Stimulated activated naive B cell treated with anti-CD40 and anti-IgM and Interleukin-4, amounts not matched to agents 10 μg/mL and 1 μg/mL and 100 μg/mL, for 72 hours (primary cell): ENCODE measurements around the gene IRX2.

Experiments used
- ATAC-seq, 2 donors: fragments of 150-1000 bp; cut with Tn5 transposase; replicated peaks; 2 replicates each; pipeline ENCODE4 v1.10.0; 2021; ENCODE audit warnings: moderate library complexity in 1 of 2
- DNase-seq: peaks from one replicate; pipeline ENCODE4 v3.0.0; 2021
- H3K27ac Mint-ChIP-seq: one replicate; pipeline ENCODE4 v1.8.0; 2022; ENCODE audit warnings: mild to moderate bottlenecking, mixed read lengths
- H3K27me3 Mint-ChIP-seq, 2 donors: one replicate each; pipeline ENCODE4 v1.8.0; 2022; ENCODE audit warnings: mixed read lengths in 2 of 2
- H3K36me3 Mint-ChIP-seq, 2 donors: one replicate each; pipeline ENCODE4 v1.8.0; 2022; ENCODE audit warnings: mixed read lengths in 2 of 2, mild to moderate bottlenecking in 1 of 2
- H3K4me1 Mint-ChIP-seq, 2 donors: one replicate each; pipeline ENCODE4 v1.8.0; 2022; ENCODE audit warnings: mixed read lengths in 2 of 2, mild to moderate bottlenecking in 1 of 2
- H3K4me3 Mint-ChIP-seq, 2 donors: one replicate each; pipeline ENCODE4 v1.8.0; 2022; ENCODE audit warnings: mild to moderate bottlenecking in 2 of 2, mixed read lengths in 2 of 2, moderate library complexity in 1 of 2
- H3K9me3 Mint-ChIP-seq, 2 donors: one replicate each; pipeline ENCODE4 v1.8.0; 2022; ENCODE audit warnings: mixed read lengths in 2 of 2, mild to moderate bottlenecking in 1 of 2

IRX2 gene

GRCh38 chr5:2751592-2752021 is at the start of gene IRX2:
IRX2 (minus strand) TSS chr5:2751677; CDS start chr5:2751413, 264 bp downstream.
- Mint-ChIP-seq H3K9me3 (peaks cover 0 to 6% of the 10 kb centered on the region in 2 donors), H3K27ac (peak within 1 kb of the TSS; percentile 93), H3K4me3 (peak within 1 kb of the TSS; percentile 57 to 62), H3K27me3 (peaks cover 47 to 67% of the 10 kb centered on the region in 2 donors), H3K4me1 (peaks cover 6 to 28% of the 10 kb centered on the region in 2 donors), H3K36me3 (peaks cover 3 to 18% of the 10 kb centered on the region in 2 donors)
- ATAC-seq: no peak
- DNase-seq: no peak

DNA sequence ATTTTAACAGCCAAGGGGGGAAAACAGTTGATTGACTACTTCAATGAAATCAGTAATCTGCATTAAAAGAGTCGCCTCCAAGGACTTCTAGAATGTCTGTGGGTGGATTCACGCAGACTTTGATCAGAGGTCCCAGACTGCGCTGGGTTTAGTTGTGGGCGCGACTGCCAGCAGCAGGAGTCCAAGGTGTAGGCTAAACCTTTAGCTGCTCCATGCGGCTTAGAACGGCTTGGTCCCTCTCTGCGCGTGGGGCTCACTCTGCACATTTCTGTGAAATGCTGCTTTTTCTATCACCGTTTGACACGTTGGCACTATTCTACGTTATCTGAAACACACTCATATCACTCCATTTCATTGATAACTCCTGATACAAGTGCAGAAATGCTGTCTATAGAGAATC is 48.6 kb upstream of the IRX2 start:
- ATAC-seq (no peak), DNase-seq (no peak)
- no peaks in the 10 kb centered on the region for H3K27me3 Mint-ChIP-seq
- no peaks in the 10 kb centered on the region for H3K9me3 Mint-ChIP-seq
- no peak overlapping the region for H3K27ac Mint-ChIP-seq
- H3K4me1 Mint-ChIP-seq: no peaks in the 10 kb centered on the region
- H3K36me3 Mint-ChIP-seq: no peaks in the 10 kb centered on the region
- no peak overlapping the region for H3K4me3 Mint-ChIP-seq

DNA sequence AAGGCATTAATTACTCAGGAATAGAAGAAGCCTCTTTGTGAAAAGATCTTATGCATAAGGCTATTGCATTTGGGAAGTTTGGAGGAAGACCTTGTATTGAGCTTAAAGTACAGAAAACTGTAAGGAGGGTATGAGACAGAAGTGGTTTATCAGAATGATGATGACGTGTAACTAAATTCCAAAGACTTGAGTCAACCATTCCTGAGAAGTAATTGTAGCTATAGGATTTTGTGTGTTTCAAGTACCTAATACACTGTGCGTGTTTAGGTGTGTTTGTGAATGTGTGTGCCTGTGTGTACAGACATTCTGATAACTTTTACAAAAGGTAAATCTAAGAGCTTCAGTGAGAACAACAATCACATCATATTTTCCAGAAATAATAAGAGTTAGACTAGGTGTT is 46.5 kb upstream of the IRX2 start:
- Mint-ChIP-seq H3K4me3 (no peak overlapping the region), H3K4me1 (no peaks in the 10 kb centered on the region), H3K9me3 (peaks cover 0 to 5% of the 10 kb centered on the region in 2 donors), H3K27me3 (no peaks in the 10 kb centered on the region), H3K36me3 (no peaks in the 10 kb centered on the region), H3K27ac (no peak overlapping the region)
- no peak for ATAC-seq
- DNase-seq: no peak

- H3K4me3 Mint-ChIP-seq: no peak overlapping the region
- H3K27ac Mint-ChIP-seq: no peak overlapping the region
- H3K36me3 Mint-ChIP-seq: no peaks in the 10 kb centered on the region
- H3K4me1 Mint-ChIP-seq: no peaks in the 10 kb centered on the region
- H3K27me3 Mint-ChIP-seq: no peaks in the 10 kb centered on the region
- peaks cover 0 to 6% of the 10 kb centered on the region in 2 donors for H3K9me3 Mint-ChIP-seq
- DNase-seq (no peak), ATAC-seq (no peak)
Measured at GRCh38 chr5:2797160-2797559, 45.7 kb upstream of the IRX2 start.

DNA sequence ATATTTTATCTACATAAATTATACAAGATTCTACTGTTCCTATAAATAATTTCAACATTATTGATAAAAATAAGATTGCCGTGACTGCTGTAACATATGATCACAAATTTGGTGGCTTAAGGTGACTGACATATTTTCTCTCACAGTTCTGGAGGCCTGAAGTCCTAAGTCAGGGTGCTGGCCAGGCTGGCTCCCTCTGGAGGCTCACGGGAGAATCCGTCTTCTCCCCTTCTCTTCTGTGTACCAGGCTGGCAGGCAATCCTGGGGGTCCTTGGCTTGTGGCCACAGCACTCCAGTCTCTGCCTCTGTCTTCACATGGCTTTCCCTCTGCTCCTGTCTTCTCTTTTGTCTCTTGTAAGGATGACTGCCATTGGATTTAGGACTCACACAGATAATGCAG is 31.7 kb upstream of the IRX2 start:
- Mint-ChIP-seq H3K4me1 (no peaks in the 10 kb centered on the region), H3K4me3 (no peak overlapping the region), H3K27me3 (no peaks in the 10 kb centered on the region), H3K9me3 (peaks cover 11 to 12% of the 10 kb centered on the region in 2 donors), H3K27ac (no peak overlapping the region), H3K36me3 (no peaks in the 10 kb centered on the region)
- DNase-seq (no peak), ATAC-seq (no peak)

GRCh38 chr5:2782658-2783057 is 31.2 kb upstream of the IRX2 start:
- no peak overlapping the region for H3K4me3 Mint-ChIP-seq
- no peak for DNase-seq
- no peaks in the 10 kb centered on the region for H3K4me1 Mint-ChIP-seq
- no peaks in the 10 kb centered on the region for H3K27me3 Mint-ChIP-seq
- H3K9me3 Mint-ChIP-seq: peaks cover 9 to 12% of the 10 kb centered on the region in 2 donors
- no peak overlapping the region for H3K27ac Mint-ChIP-seq
- no peak for ATAC-seq
- H3K36me3 Mint-ChIP-seq: no peaks in the 10 kb centered on the region

DNA sequence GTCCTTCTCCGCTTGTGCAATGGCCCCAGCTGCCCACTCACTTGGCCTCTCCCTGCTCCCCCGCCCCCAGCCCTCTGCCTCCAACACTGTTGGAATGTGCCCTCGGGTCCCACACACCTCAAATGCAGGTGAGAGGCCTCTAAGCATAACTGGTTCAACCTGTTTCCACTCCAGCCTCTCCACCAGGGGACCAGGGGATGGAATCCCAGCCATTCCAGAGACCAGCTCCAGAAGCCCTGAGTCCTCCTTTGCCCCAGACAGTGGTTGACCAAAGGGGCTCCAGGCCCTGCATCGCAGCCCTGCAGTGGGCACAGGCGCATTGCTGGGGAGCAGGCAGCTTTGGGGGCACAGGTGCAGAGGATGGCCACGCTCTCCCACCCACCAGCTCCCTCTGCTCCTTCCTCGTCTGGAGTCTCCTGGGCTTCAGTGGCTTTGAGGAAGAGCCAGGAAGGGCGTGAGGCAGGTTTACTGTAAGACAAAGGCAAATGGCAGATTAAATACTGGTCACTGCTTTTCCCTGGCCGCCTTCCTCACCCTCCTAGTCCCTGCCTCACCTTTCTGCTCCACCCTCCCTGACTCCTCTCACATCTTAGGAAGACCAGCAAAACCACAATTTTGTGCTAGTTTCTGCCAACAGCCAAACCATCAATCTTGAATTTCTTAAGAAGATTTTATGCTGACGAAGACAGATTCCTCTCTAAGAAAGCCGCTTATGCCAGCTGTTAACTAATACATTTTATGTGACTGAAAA is 29.1 kb upstream of the IRX2 start:
- no peak for DNase-seq
- H3K27me3 Mint-ChIP-seq: peaks cover 0 to 4% of the 10 kb centered on the region in 2 donors
- H3K36me3 Mint-ChIP-seq: no peaks in the 10 kb centered on the region
- peaks cover 3 to 10% of the 10 kb centered on the region in 2 donors for H3K9me3 Mint-ChIP-seq
- H3K4me3 Mint-ChIP-seq: no peak overlapping the region
- no peak overlapping the region for H3K27ac Mint-ChIP-seq
- no peaks in the 10 kb centered on the region for H3K4me1 Mint-ChIP-seq
- no peak for ATAC-seq

- DNase-seq (no peak), ATAC-seq (no peak)
- peaks cover 0 to 6% of the 10 kb centered on the region in 2 donors for H3K9me3 Mint-ChIP-seq
- no peaks in the 10 kb centered on the region for H3K4me1 Mint-ChIP-seq
- no peak overlapping the region for H3K4me3 Mint-ChIP-seq
- no peak overlapping the region for H3K27ac Mint-ChIP-seq
- H3K36me3 Mint-ChIP-seq: no peaks in the 10 kb centered on the region
- peaks cover 0 to 4% of the 10 kb centered on the region in 2 donors for H3K27me3 Mint-ChIP-seq
Measured at GRCh38 chr5:2779459-2779858, 28.0 kb upstream of the IRX2 start.

DNA sequence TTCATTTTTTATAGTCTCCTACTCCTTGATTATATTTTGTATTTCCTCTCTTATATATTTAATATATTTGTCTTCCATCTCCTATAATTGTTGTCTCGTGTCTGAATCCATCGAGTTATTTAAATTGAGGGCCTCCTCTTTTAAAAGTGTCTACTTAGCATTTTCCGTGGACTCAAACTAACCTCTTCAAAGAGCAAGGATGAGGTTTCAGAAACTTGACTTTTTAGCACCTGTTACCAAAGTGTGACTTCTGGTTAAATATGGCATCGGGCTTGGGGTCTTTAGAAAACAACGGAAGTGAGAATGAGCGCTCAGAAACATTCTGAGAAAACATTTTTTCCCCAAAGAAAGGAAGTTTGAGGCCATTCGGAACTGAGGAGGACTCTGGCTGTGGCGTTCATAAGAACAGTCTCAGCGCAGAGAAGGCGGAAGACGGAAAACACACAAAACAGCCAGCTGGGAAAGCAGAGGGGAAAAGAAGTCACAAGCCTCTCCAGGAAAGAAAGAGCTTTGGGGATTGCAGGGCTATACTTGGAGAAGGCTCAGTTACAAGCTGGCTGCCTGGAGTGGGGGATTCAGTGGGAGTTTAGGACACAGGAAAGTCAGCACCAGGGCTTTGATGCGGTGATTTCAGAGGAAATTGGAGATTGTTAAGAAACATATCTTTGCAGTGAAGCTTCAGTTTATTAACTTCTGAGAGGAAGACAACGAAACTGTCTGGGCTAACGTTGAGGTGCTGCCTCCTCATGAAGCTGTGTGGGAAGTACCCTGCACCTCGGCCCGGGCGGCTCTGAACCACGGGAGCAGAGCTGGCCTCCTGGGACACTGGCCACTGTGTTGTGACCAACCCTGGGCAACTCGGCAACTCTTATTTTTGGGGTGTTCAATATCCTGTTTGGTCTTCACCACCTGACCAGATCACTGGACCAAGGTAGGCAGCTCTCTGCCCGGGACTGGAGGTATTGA is 25.1 kb upstream of the IRX2 start:
- Mint-ChIP-seq H3K4me3 (no peak overlapping the region), H3K9me3 (peaks cover 0 to 2% of the 10 kb centered on the region in 2 donors), H3K36me3 (no peaks in the 10 kb centered on the region), H3K4me1 (no peaks in the 10 kb centered on the region), H3K27me3 (peaks cover 0 to 4% of the 10 kb centered on the region in 2 donors), H3K27ac (no peak overlapping the region)
- no peak for ATAC-seq
- DNase-seq: no peak

GRCh38 chr5:2773327-2773726 is 21.9 kb upstream of the IRX2 start:
- H3K4me3 Mint-ChIP-seq: no peak overlapping the region
- peaks cover 0 to 4% of the 10 kb centered on the region in 2 donors for H3K9me3 Mint-ChIP-seq
- H3K27me3 Mint-ChIP-seq: peaks cover 4 to 6% of the 10 kb centered on the region in 2 donors
- no peaks in the 10 kb centered on the region for H3K36me3 Mint-ChIP-seq
- no peak for DNase-seq
- H3K27ac Mint-ChIP-seq: no peak overlapping the region
- ATAC-seq: no peak
- no peaks in the 10 kb centered on the region for H3K4me1 Mint-ChIP-seq

- H3K9me3 Mint-ChIP-seq: peaks cover 0 to 2% of the 10 kb centered on the region in 2 donors
- DNase-seq (no peak), ATAC-seq (no peak)
- H3K36me3 Mint-ChIP-seq: no peaks in the 10 kb centered on the region
- H3K4me1 Mint-ChIP-seq: no peaks in the 10 kb centered on the region
- peaks cover 14 to 31% of the 10 kb centered on the region in 2 donors for H3K27me3 Mint-ChIP-seq
- no peak overlapping the region for H3K4me3 Mint-ChIP-seq
- H3K27ac Mint-ChIP-seq: no peak overlapping the region
Measured at GRCh38 chr5:2767089-2767488, 15.6 kb upstream of the IRX2 start.

DNA sequence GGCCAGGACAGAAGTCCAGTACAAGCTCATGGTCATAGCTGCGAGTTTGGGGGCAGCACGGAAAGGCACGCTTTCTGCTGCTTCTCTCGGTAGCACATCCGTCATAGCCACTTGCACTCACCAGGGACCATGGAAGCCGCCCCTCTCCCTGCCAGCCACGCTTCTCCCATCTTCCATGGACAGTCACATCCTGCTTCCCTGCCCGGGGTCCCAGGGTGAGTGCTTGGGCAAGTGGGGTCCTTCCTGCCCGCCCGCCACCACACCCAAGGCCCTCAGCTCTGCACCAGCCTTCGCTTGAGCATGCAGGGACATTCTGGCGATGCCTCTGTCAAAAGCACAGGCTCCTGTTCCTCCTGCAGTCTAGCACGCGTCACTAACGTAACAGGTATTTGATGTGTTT is 13.1 kb upstream of the IRX2 start:
- H3K27me3 Mint-ChIP-seq: peaks cover 21 to 46% of the 10 kb centered on the region in 2 donors
- no peaks in the 10 kb centered on the region for H3K4me1 Mint-ChIP-seq
- no peak for DNase-seq
- no peak overlapping the region for H3K4me3 Mint-ChIP-seq
- no peak overlapping the region for H3K27ac Mint-ChIP-seq
- no peaks in the 10 kb centered on the region for H3K36me3 Mint-ChIP-seq
- H3K9me3 Mint-ChIP-seq: peaks cover 0 to 5% of the 10 kb centered on the region in 2 donors
- no peak for ATAC-seq

GRCh38 chr5:2763533-2763794 is 12.0 kb upstream of the IRX2 start:
- Mint-ChIP-seq H3K27ac (no peak overlapping the region), H3K4me1 (no peaks in the 10 kb centered on the region)

GRCh38 chr5:2762744-2763532 is 11.5 kb upstream of the IRX2 start:
- H3K9me3 Mint-ChIP-seq: peaks cover 0 to 4% of the 10 kb centered on the region in 2 donors
- peaks cover 35 to 58% of the 10 kb centered on the region in 2 donors for H3K27me3 Mint-ChIP-seq
- no peaks in the 10 kb centered on the region for H3K36me3 Mint-ChIP-seq
- no peak overlapping the region for H3K4me3 Mint-ChIP-seq
- no peak for ATAC-seq
- H3K4me1 Mint-ChIP-seq: no peaks in the 10 kb centered on the region
- H3K27ac Mint-ChIP-seq: no peak overlapping the region
- DNase-seq: no peak

More at GRCh38 chr5:2763533-2763794, 12.0 kb upstream of the IRX2 start:
- Mint-ChIP-seq H3K4me3 (no peak overlapping the region), H3K9me3 (peaks cover 0 to 4% of the 10 kb centered on the region in 2 donors), H3K36me3 (no peaks in the 10 kb centered on the region), H3K27me3 (peaks cover 32 to 54% of the 10 kb centered on the region in 2 donors)
- DNase-seq (no peak), ATAC-seq (no peak)
